OCI-LY7 (cell line): Measurements from ENCODE around the gene SMARCA2. TPM values are rescaled to one million over a fixed set of nuclear protein-coding genes. Genes with fewer than 3 reads are reported as not detected.

Experiments
- BruUV-seq: library from RNA; stranded (reverse); fragments of 400-500 nt; replicated peaks from 2 replicates; lab custom pipeline; 2021; lab: Mats Ljungman, UMichigan
- CTCF ChIA-PET: fragments of 300-600 bp; sonication (Branson Sonifier 250); formaldehyde crosslinking; loops from one replicate; lab custom pipeline; 2022; ENCODE audit warnings: antibody characterized with exemption; ENCODE audit not compliant: unreplicated experiment; lab: Charles Lee
- POLR2A ChIA-PET: fragments of 300-600 bp; sonication (Branson Sonifier 250); formaldehyde crosslinking; loops from one replicate; lab custom pipeline; 2022; ENCODE audit warnings: antibody characterized with exemption; lab: Charles Lee
- DNase-seq: peaks from one replicate; pipeline ENCODE4 v3.0.0-alpha.2; 2015; ENCODE audit warnings: low spot score
- H2AFZ ChIP-seq: fragments of 200-600 bp; sonication (generic), shearing (Covaris generic); 2 replicates; pipeline ENCODE4 v1.6.1; 2014; ENCODE audit warnings: mild to moderate bottlenecking, antibody characterized with exemption, low read length, moderate library complexity
- H3K27ac ChIP-seq: fragments of 200-600 bp; sonication (generic); 2 replicates; pipeline ENCODE4 v1.5.1; 2014; ENCODE audit warnings: mixed run types, low read depth, mild to moderate bottlenecking, moderate library complexity, low read length, inconsistent platforms; ENCODE audit not compliant: poor library complexity, severe bottlenecking
- H3K36me3 ChIP-seq: fragments of 200-600 bp; sonication (generic); 2 replicates; pipeline ENCODE4 v1.6.1; 2014; ENCODE audit warnings: mild to moderate bottlenecking, antibody characterized with exemption, low read length, moderate library complexity, mixed read lengths; ENCODE audit not compliant: insufficient read depth
- H3K4me1 ChIP-seq: fragments of 200-600 bp; sonication (generic); 2 replicates; pipeline ENCODE4 v1.5.1; 2014; ENCODE audit warnings: mild to moderate bottlenecking, low read length; ENCODE audit not compliant: insufficient read depth, poor library complexity, severe bottlenecking
- H3K4me2 ChIP-seq: fragments of 200-600 bp; sonication (generic); 2 replicates; pipeline ENCODE4 v1.6.1; 2014; ENCODE audit warnings: mild to moderate bottlenecking, low read length
- H3K4me3 ChIP-seq: fragments of 200-600 bp; sonication (generic); 2 replicates; pipeline ENCODE4 v1.5.1; 2014; ENCODE audit warnings: mild to moderate bottlenecking, low read depth, low read length; ENCODE audit not compliant: poor library complexity, severe bottlenecking
- H3K79me2 ChIP-seq: fragments of 200-600 bp; sonication (generic); 2 replicates; pipeline ENCODE4 v1.6.1; 2016; ENCODE audit warnings: low read depth, mild to moderate bottlenecking, low read length, moderate library complexity, mixed read lengths; ENCODE audit not compliant: insufficient read depth
- H3K9me2 ChIP-seq: fragments of 200-600 bp; sonication (generic); 2 replicates; pipeline ENCODE4 v1.6.1; 2016; ENCODE audit warnings: mild to moderate bottlenecking, low read length, mixed read lengths; ENCODE audit not compliant: insufficient read depth
- H3K9me3 ChIP-seq: fragments of 200-600 bp; sonication (generic); 2 replicates; pipeline ENCODE4 v1.6.1; 2014; ENCODE audit warnings: mild to moderate bottlenecking, mixed run types, low read length, mixed read lengths
- H4K20me1 ChIP-seq: fragments of 200-600 bp; sonication (generic); 2 replicates; pipeline ENCODE4 v1.6.1; 2014; ENCODE audit warnings: mild to moderate bottlenecking, antibody characterized with exemption, low read length, moderate library complexity, mixed read lengths; ENCODE audit not compliant: insufficient read depth
- CTCF ChIP-seq: fragments of 200-600 bp; sonication (generic); conservative IDR thresholded peaks from 2 replicates; pipeline ENCODE4 v1.5.1; 2014; ENCODE audit warnings: mild to moderate bottlenecking, antibody characterized with exemption, low read length, moderate library complexity, mixed read lengths
- EZH2phosphoT487 ChIP-seq: fragments of 200-600 bp; sonication (generic); IDR thresholded peaks from 2 replicates; pipeline ENCODE4 v1.6.1; 2018; ENCODE audit warnings: low read depth, borderline replicate concordance, mild to moderate bottlenecking, mixed run types, antibody characterized with exemption, low read length, moderate library complexity, mixed read lengths
- intact Hi-C: fragments of 100-400 bp; cut with micrococcal nuclease; formaldehyde crosslinking; loops from one replicate; pipeline ENCODE4 v1.10.0; 2022; ENCODE audit not compliant: unreplicated experiment
- total RNA-seq, 2 experiments: library from RNA; depleted of rRNA in 1 of 2; stranded (reverse); fragments of >200 nt in 1 of 2; shearing (Covaris generic) in 1 of 2; gene quantifications; 2 replicates each; pipeline ENCODE4 v1.2.3, GENCODE V29; 2014 to 2022

SMARCA2 gene
- total RNA-seq, 2 experiments from 2014 or later = 54.8 to 80.6 TPM

GRCh38 chr9:1996156-1996555 lies 19.0 kb upstream of the SMARCA2 start:
- DNase-seq = no peak
- H3K9me3 ChIP-seq = no peaks in the 10 kb centered on the region
- ChIA-PET POLR2A (interaction anchor here (0.8 kb wide), 1 partner anchor 11 kb away, joined by 3 read pairs; no protein-coding TSS in a partner anchor), CTCF (no interaction called here)
- H3K27ac ChIP-seq = no peak overlapping the region
- H4K20me1 ChIP-seq = no peaks in the 10 kb centered on the region
- H3K4me2 ChIP-seq = no peak overlapping the region
- no peak overlapping the region for H3K4me3 ChIP-seq
- no peak overlapping the region for H2AFZ ChIP-seq
- no peaks in the 10 kb centered on the region for H3K36me3 ChIP-seq
- no peaks in the 10 kb centered on the region for H3K79me2 ChIP-seq
- TF ChIP-seq EZH2phosphoT487 (no peak), CTCF (no peak)
- BruUV-seq = no TSS peak
- no peaks in the 10 kb centered on the region for H3K4me1 ChIP-seq
- intact Hi-C loops = no loop called here
- no peaks in the 10 kb centered on the region for H3K9me2 ChIP-seq

DNA sequence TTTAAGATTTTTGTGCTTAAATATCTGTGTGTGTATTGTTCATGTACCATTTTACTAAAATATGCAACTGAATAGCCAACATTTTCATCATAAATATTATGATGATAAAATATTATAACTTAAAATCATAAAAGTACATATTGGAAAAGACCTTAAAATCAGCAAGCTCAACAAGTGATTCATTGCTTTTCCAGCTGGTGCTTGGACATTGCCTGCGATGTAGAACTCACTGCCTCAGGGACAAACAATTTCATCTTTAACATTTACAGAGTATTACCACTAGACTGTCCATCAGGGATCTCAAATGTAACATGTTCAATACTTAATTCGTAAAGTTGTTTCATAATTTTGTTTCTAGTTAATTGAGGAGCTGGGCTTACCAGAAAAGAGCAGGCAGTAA lies 17.5 kb upstream of the SMARCA2 start:
- Histone ChIP-seq H3K4me3 (no peak overlapping the region), H3K4me2 (no peak overlapping the region), H3K36me3 (no peaks in the 10 kb centered on the region), H3K79me2 (no peaks in the 10 kb centered on the region), H2AFZ (no peak overlapping the region), H4K20me1 (no peaks in the 10 kb centered on the region), H3K27ac (no peak overlapping the region), H3K4me1 (no peaks in the 10 kb centered on the region), H3K9me3 (no peaks in the 10 kb centered on the region), H3K9me2 (no peaks in the 10 kb centered on the region)
- BruUV-seq = no TSS peak
- TF ChIP-seq EZH2phosphoT487 = no peak
- intact Hi-C loops = no loop called here
- CTCF ChIA-PET = no interaction called here
- DNase-seq = no peak
- POLR2A ChIA-PET = interaction anchor here (0.6 kb wide), 1 partner anchor 11 kb away, joined by 3 read pairs; no protein-coding TSS in a partner anchor

DNA sequence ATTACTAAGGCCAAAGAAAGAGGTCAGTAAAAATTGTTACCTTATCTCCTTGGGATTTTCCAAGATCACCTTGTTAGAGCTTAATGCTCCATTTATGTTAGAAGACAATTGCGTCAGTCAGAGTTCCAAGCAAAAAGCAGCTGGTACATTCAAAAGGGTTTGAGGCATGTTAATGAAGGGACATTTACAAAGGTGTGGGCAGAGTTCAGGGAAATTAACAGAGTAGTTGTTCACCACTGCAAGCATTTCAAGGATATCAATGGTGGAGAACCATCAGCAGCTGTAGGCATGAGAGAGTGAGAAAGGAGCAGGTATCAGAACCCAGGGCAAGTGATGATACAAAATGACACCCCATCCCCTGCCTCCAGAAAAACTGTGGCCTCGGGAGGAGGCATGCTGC lies 17.0 kb upstream of the SMARCA2 start:
- intact Hi-C loops = no loop called here
- H3K9me2 ChIP-seq = no peaks in the 10 kb centered on the region
- no peak overlapping the region for H3K4me3 ChIP-seq
- H3K36me3 ChIP-seq = no peaks in the 10 kb centered on the region
- ChIA-PET CTCF (no interaction called here), POLR2A (interaction anchor here (0.9 kb wide), 1 partner anchor 8 kb away, joined by 3 read pairs; no protein-coding TSS in a partner anchor)
- no peak overlapping the region for H2AFZ ChIP-seq
- BruUV-seq = no TSS peak
- TF ChIP-seq CTCF (no peak), EZH2phosphoT487 (no peak)
- H3K9me3 ChIP-seq = no peaks in the 10 kb centered on the region
- no peak overlapping the region for H3K4me2 ChIP-seq
- no peaks in the 10 kb centered on the region for H3K79me2 ChIP-seq
- H4K20me1 ChIP-seq = no peaks in the 10 kb centered on the region
- no peak overlapping the region for H3K27ac ChIP-seq
- no peaks in the 10 kb centered on the region for H3K4me1 ChIP-seq
- DNase-seq = no peak
